K562 (cell line): ENCODE results near the gene SAMD9.
"Not testable (repeated sequence)": the region's sequence is repeated elsewhere in the genome, so short reads cannot be mapped to it uniquely, and the experiment has no call there.

Source experiments
- GATAD2A ChIP-seq: fragments of 450-650 bp; IDR thresholded peaks from 2 replicates; pipeline ENCODE4 v1.6.1; 2017
- POLR2A ChIP-seq: fragments of 450-650 bp; conservative IDR thresholded peaks from 2 replicates; pipeline ENCODE4 v1.6.1; 2016
- REST ChIP-seq, 2 experiments: fragments of 450-650 bp; formaldehyde crosslinking in 1 of 2; IDR thresholded peaks; 2 replicates each; pipeline versions ENCODE4 v1.4.0 to v1.6.1; 2014 to 2020; ENCODE audit warnings: mild to moderate bottlenecking in 2 of 2, borderline replicate concordance in 1 of 2, low read depth in 1 of 2
- ZNF324 ChIP-seq: fragments of 250-450 bp; sonication (Bioruptor Pico); IDR thresholded peaks from 2 replicates; pipeline ENCODE4 v1.4.0; 2020; ENCODE audit warnings: mild to moderate bottlenecking

DNA sequence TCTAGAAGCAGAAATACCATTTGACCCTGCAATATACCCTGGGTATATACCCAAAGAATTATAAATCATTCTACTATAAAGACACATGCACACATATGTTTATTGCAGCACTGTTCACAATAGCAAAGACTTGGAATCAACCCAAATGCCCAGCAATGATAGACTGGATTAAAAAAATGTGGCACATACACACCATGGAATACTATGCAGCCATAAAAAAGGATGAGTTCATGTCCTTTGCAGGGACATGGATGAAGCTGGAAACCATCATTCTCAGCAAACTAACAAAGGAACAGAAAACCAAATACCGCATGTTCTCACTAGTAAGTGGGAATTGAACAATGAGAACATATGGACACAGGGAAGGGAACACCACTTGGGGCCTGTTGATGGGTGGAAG lies 9.2 kb upstream of the SAMD9 start:
- TF ChIP-seq REST (IDR thresholded peaks at IDR 0.05; ENCODE audit: borderline replicate concordance); REST (CRISPR knock-in tag; IDR thresholded peaks at IDR 0.05; ENCODE audit: low read depth); ZNF324; POLR2A; GATAD2A: not testable (repeated sequence)
